Right lung (tissue), 5 donors: Measurements from ENCODE around the gene OR5K2. TPM values are rescaled to one million over a fixed set of nuclear protein-coding genes. Genes with fewer than 3 reads are reported as not detected.

ENCODE experiments used
- DNase-seq, 2 donors: peaks; one replicate each; pipeline ENCODE4 v3.0.0-alpha.2; 2013
- polyA plus RNA-seq, 5 donors: library from polyadenylated mRNA; unstranded; fragments of 120-200 nt; gene quantifications; one replicate each; pipeline versions ENCODE4 v1.2.1 to v1.2.3, GENCODE V29; 2013; ENCODE audit warnings: inconsistent platforms in 1 of 5, low replicate concordance in 1 of 5; ENCODE audit not compliant: insufficient read length in 5 of 5, insufficient read depth in 1 of 5

The OR5K2 gene
- polyA plus RNA-seq, 5 donors, result 0.18 to 1.0 (median 0.68) TPM; not detected in 1

- peak in 1 of 2 donors; percentile 55 for DNase-seq
These were observed 24.5 kb downstream of the OR5K2 start for GRCh38 chr3:98521897-98522543.

GRCh38 chr3:98522544-98523281 lies 25.2 kb downstream of the OR5K2 start, which contains the start of gene CLDND1:
TSS of gene CLDND1 (minus strand) at chr3:98522902. CDS start at chr3:98521424, 1,478 bp downstream.
- peak; percentile 95 to 96 for DNase-seq

- DNase-seq, result no peak
These were observed 28.0 kb downstream of the OR5K2 start for GRCh38 chr3:98525494-98525893.

GRCh38 chr3:98528474-98529346 lies 31.2 kb downstream of the OR5K2 start:
- no peak for DNase-seq

GRCh38 chr3:98529856-98530459 lies 32.5 kb downstream of the OR5K2 start:
- DNase-seq, result no peak

- DNase-seq, result no peak
These were observed 33.2 kb downstream of the OR5K2 start for GRCh38 chr3:98530676-98531075.

- no peak for DNase-seq
These were observed 34.3 kb downstream of the OR5K2 start, which contains the start of gene GPR15 for GRCh38 chr3:98531622-98532274. TSS of gene GPR15 (plus strand) at chr3:98531978. CDS start at chr3:98532034, 56 bp downstream.

- DNase-seq, result no peak
These were observed 34.8 kb downstream of the OR5K2 start for GRCh38 chr3:98532275-98532637.

- DNase-seq, result no peak
These were observed 35.5 kb downstream of the OR5K2 start for GRCh38 chr3:98532709-98533571.

- DNase-seq, result no peak
These were observed 36.7 kb downstream of the OR5K2 start for GRCh38 chr3:98534168-98534567.

- DNase-seq, result no peak
These were observed 37.3 kb downstream of the OR5K2 start for GRCh38 chr3:98534734-98535133.

- no peak for DNase-seq
These were observed 39.1 kb downstream of the OR5K2 start for GRCh38 chr3:98536456-98537017.

- no peak for DNase-seq
These were observed 42.9 kb downstream of the OR5K2 start for GRCh38 chr3:98540346-98540745.

- no peak for DNase-seq
These were observed 44.2 kb downstream of the OR5K2 start for GRCh38 chr3:98541695-98542094.

GRCh38 chr3:98542623-98543022 lies 45.1 kb downstream of the OR5K2 start:
- no peak for DNase-seq

GRCh38 chr3:98545940-98546339 lies 48.5 kb downstream of the OR5K2 start:
- no peak for DNase-seq
